K562 (cell line): ENCODE measurements around the gene NPTXR. TPM values are rescaled to one million over a fixed set of nuclear protein-coding genes. Genes with fewer than 3 reads are reported as not detected.

Experiments used
- ATAC-seq: fragments of 200-7000 bp; cut with Tn5 transposase; 3 replicates; pipeline ENCODE4 v1.9.1; 2020; ENCODE audit warnings: moderate library complexity
- BruUV-seq: library from RNA; stranded (reverse); fragments of 400-500 nt; replicated peaks from 2 replicates; lab custom pipeline; 2021; lab: Mats Ljungman, UMichigan
- CTCF ChIA-PET: fragments of 300-600 bp; formaldehyde crosslinking; extraction: SDS; loops from one replicate; lab custom pipeline; 2021; ENCODE audit warnings: low intra/inter-chr PET ratio; lab: Yijun Ruan, JAX
- POLR2A ChIA-PET: fragments of 300-600, 350-650 bp; sonication (Branson Sonifier 250); formaldehyde crosslinking; extraction: SDS; loops from one replicate; lab custom pipeline; 2021; ENCODE audit warnings: antibody characterized with exemption, inconsistent platforms; lab: Yijun Ruan, JAX
- DNase-seq, 4 experiments: peaks; one replicate each; pipeline versions ENCODE4 v3.0.0 to v3.0.0-alpha.2; 2011 to 2018; ENCODE audit warnings: low spot score in 3 of 4, mixed read lengths in 3 of 4; ENCODE audit errors: extremely low read depth in 1 of 4
- FAIRE-seq: peaks from 2 replicates; lab custom pipeline; 2011; peaks lifted over from hg19 to GRCh38; lab: Jason Lieb, UNC
- H2AFZ ChIP-seq: 2 replicates; pipeline ENCODE4 v1.6.0; 2011; ENCODE audit warnings: low read depth, low read length, control low read depth, inconsistent platforms
- H3K27ac ChIP-seq: fragments of 200-600 bp; 3 replicates; pipeline ENCODE4 v1.8.0; 2011; ENCODE audit warnings: low read depth, mild to moderate bottlenecking, control low read depth, inconsistent platforms, low read length, moderate library complexity, mixed read lengths; ENCODE audit errors: extremely low read depth
- H3K27me3 ChIP-seq, 2 experiments: fragments of 300-600 bp in 1 of 2; 2 replicates in 1 of 2; 3 replicates in 1 of 2; pipeline versions ENCODE4 v1.6.0 to v1.8.0; 2011; ENCODE audit warnings: inconsistent platforms in 2 of 2, low read length in 2 of 2, mild to moderate bottlenecking in 1 of 2, mixed read lengths in 1 of 2, moderate library complexity in 1 of 2; ENCODE audit not compliant: control insufficient read depth in 2 of 2, insufficient read depth in 2 of 2
- H3K36me3 ChIP-seq: fragments of 300-600 bp; 3 replicates; pipeline ENCODE4 v1.8.0; 2011; ENCODE audit warnings: mild to moderate bottlenecking, low read length, inconsistent platforms; ENCODE audit not compliant: control insufficient read depth, insufficient read depth
- H3K4me1 ChIP-seq, 2 experiments: fragments of 200-600 bp in 1 of 2; replicated peaks in 1 of 2; 2 replicates in 1 of 2; 3 replicates in 1 of 2; pipeline versions ENCODE4 v1.5.1 to v1.8.0; 2011; ENCODE audit warnings: inconsistent platforms in 2 of 2, low read length in 2 of 2, mild to moderate bottlenecking in 1 of 2, mixed read lengths in 1 of 2, moderate library complexity in 1 of 2; ENCODE audit not compliant: control insufficient read depth in 2 of 2, insufficient read depth in 2 of 2
- H3K4me2 ChIP-seq: 2 replicates; pipeline ENCODE4 v1.6.1; 2011; ENCODE audit warnings: low read length, control low read depth, inconsistent platforms, mixed read lengths; ENCODE audit not compliant: insufficient read depth
- H3K4me3 ChIP-seq: fragments of 200-600 bp; sonication (generic), shearing (Covaris generic); 2 replicates; pipeline ENCODE4 v1.5.1; 2016; ENCODE audit warnings: control low read depth, inconsistent platforms
- H3K79me2 ChIP-seq: fragments of 200-600 bp; 3 replicates; pipeline ENCODE4 v1.8.0; 2011; ENCODE audit warnings: low read length, inconsistent platforms; ENCODE audit not compliant: control insufficient read depth, insufficient read depth
- H3K9ac ChIP-seq, 2 experiments: 2 replicates each; pipeline versions ENCODE4 v1.6.0 to v1.6.1; 2011; ENCODE audit warnings: low read depth in 2 of 2, low read length in 2 of 2, control low read depth in 1 of 2, inconsistent platforms in 1 of 2, mild to moderate bottlenecking in 1 of 2, mixed read lengths in 1 of 2; ENCODE audit not compliant: insufficient read depth in 1 of 2
- H3K9me1 ChIP-seq: one replicate; pipeline ENCODE4 v1.6.0; 2011; ENCODE audit warnings: inconsistent platforms, mild to moderate bottlenecking, low read length, moderate library complexity; ENCODE audit not compliant: control insufficient read depth, insufficient read depth
- H3K9me3 ChIP-seq: replicated peaks from 2 replicates; pipeline ENCODE4 v1.5.1; 2011; ENCODE audit warnings: low read depth, low read length, inconsistent platforms; ENCODE audit not compliant: control insufficient read depth, insufficient read depth
- H4K20me1 ChIP-seq: replicated peaks from 2 replicates; pipeline ENCODE4 v1.6.1; 2011; ENCODE audit warnings: low read length, inconsistent platforms, mixed read lengths; ENCODE audit not compliant: control insufficient read depth, insufficient read depth
- AFF4 ChIP-seq: sonication (generic); formaldehyde crosslinking; IDR thresholded peaks from 2 replicates; pipeline ENCODE4 v1.8.0; 2023; ENCODE audit warnings: mild to moderate bottlenecking, missing genetic modification reagents
- NONO ChIP-seq, 2 experiments: fragments of 200-400 bp in 1 of 2; fragments of 450-650 bp in 1 of 2; formaldehyde crosslinking in 1 of 2; IDR thresholded peaks; 2 replicates each; pipeline ENCODE4 v1.6.1; 2017; ENCODE audit warnings: low read depth in 2 of 2, mild to moderate bottlenecking in 2 of 2, moderate library complexity in 2 of 2, low read length in 1 of 2
- NR3C1 ChIP-seq: sonication (generic); formaldehyde crosslinking; IDR thresholded peaks from 2 replicates; pipeline ENCODE4 v1.8.1; 2022; ENCODE audit warnings: missing genetic modification reagents
- NRF1 ChIP-seq, 2 experiments: fragments of 450-650 bp; IDR thresholded peaks in 1 of 2; conservative IDR thresholded peaks in 1 of 2; 2 replicates each; pipeline ENCODE4 v1.6.1; 2014; ENCODE audit warnings: mild to moderate bottlenecking in 2 of 2
- RBFOX2 ChIP-seq: fragments of 200-400 bp; formaldehyde crosslinking; IDR thresholded peaks from 2 replicates; pipeline ENCODE4 v1.6.1; 2017; ENCODE audit warnings: low read depth, mild to moderate bottlenecking, low read length, moderate library complexity
- RCOR1 ChIP-seq, 2 experiments: IDR thresholded peaks; 2 replicates each; pipeline ENCODE4 v1.6.1; 2012; ENCODE audit warnings: low read depth in 2 of 2, low read length in 2 of 2, borderline replicate concordance in 1 of 2, improper control_type of control experiment in 1 of 2
- SIX5 ChIP-seq, 2 experiments: IDR thresholded peaks; 2 replicates each; pipeline ENCODE4 v1.6.1; 2011; ENCODE audit warnings: low read length in 2 of 2, borderline replicate concordance in 1 of 2, low read depth in 1 of 2, mild to moderate bottlenecking in 1 of 2, moderate library complexity in 1 of 2; ENCODE audit not compliant: insufficient read depth in 1 of 2
- SMARCE1 ChIP-seq: fragments of 450-650 bp; IDR thresholded peaks from 2 replicates; pipeline ENCODE4 v1.7.1; 2016; ENCODE audit warnings: mild to moderate bottlenecking
- SP2 ChIP-seq: IDR thresholded peaks from 2 replicates; pipeline ENCODE4 v1.6.1; 2011; ENCODE audit warnings: mild to moderate bottlenecking, low read depth, low read length, moderate library complexity; ENCODE audit not compliant: poor library complexity, severe bottlenecking; ENCODE audit errors: extremely low read depth
- TAF9B ChIP-seq: fragments of 450-650 bp; IDR thresholded peaks from 2 replicates; pipeline ENCODE4 v1.6.1; 2018; ENCODE audit warnings: mild to moderate bottlenecking; ENCODE audit not compliant: partially characterized antibody
- ZNF79 ChIP-seq: fragments of 250-450 bp; sonication (Bioruptor Pico); IDR thresholded peaks from 2 replicates; pipeline ENCODE4 v1.4.0; 2020; ENCODE audit warnings: low read depth, mild to moderate bottlenecking, moderate library complexity
- WGBS: fragments of 100-300 bp; shearing (Covaris generic); methylation state at CpG from one replicate; pipeline ENCODE4 v1.1.6; 2016; ENCODE audit warnings: low coverage, mixed read lengths; ENCODE audit not compliant: insufficient coverage; ENCODE audit errors: missing lambda C conversion rate; 5-methylcytosine and 5-hydroxymethylcytosine counted together
- in situ Hi-C: fragments of 300-500 bp; cut with MboI; formaldehyde crosslinking; loops from 4 replicates; pipeline ENCODE4 v1.15.0; 2018; ENCODE audit warnings: inconsistent platforms, mixed read lengths
- intact Hi-C: fragments of 100-400 bp; cut with micrococcal nuclease; formaldehyde crosslinking; loops from 2 replicates; pipeline ENCODE4 v1.14.2; 2022
- polyA plus RNA-seq, 8 experiments: library from polyadenylated mRNA; depleted of rRNA in 4 of 8; stranded (reverse) in 5 of 8; unstranded in 3 of 8; fragments of >200 nt; fragmentation: Nextera tagmentation in 2 of 8; fragmentation: Illumina TruSeq in 1 of 8; extraction: Ambion mirVana in 2 of 8; extraction: Trizol in 1 of 8; gene quantifications; 2 replicates each; pipeline versions ENCODE4 v1.2.1 to v1.2.3, GENCODE V29; 2011 to 2014; ENCODE audit warnings: inconsistent platforms in 1 of 8, missing spikeins in 1 of 8
- total RNA-seq, 7 experiments: library from RNA; depleted of rRNA in 6 of 7; stranded (reverse); fragments of >200 nt in 6 of 7; fragmentation: Illumina TruSeq in 2 of 7; extraction: Trizol in 2 of 7; gene quantifications; 2 replicates each; pipeline versions ENCODE4 v1.2.1 to v1.2.3, GENCODE V29; 2011 to 2021; ENCODE audit warnings: low replicate concordance in 1 of 7
- TF ChIP-seq, protein P1 (sequence below), 3 experiments: fragments of 200-800 bp in 1 of 3; sonication (Bioruptor generic) in 1 of 3; sonication (generic) in 1 of 3; formaldehyde crosslinking in 1 of 3; IDR thresholded peaks; 2 replicates each; pipeline versions ENCODE4 v1.6.1 to v1.8.0; 2016 to 2022; ENCODE audit warnings: mild to moderate bottlenecking in 2 of 3, missing compliant biosample characterization in 2 of 3, missing genetic modification characterization in 2 of 3, missing genetic modification reagents in 1 of 3
- TF ChIP-seq, protein P2 (sequence below): IDR thresholded peaks from 2 replicates; pipeline ENCODE4 v1.6.1; 2016; ENCODE audit warnings: missing genetic modification characterization, missing compliant biosample characterization
- TF ChIP-seq, protein P3 (sequence below): fragments of 200-800 bp; sonication (Bioruptor generic); IDR thresholded peaks from 2 replicates; pipeline ENCODE4 v1.6.1; 2017; ENCODE audit warnings: missing genetic modification characterization, missing compliant biosample characterization

Gene NPTXR
- total and polyA plus RNA-seq, 9 of the 15 experiments (the other 6 are each of a cell fraction or from before 2014, with no cell fraction given): 0.01 to 3.1 (median 1.1) TPM

DNA sequence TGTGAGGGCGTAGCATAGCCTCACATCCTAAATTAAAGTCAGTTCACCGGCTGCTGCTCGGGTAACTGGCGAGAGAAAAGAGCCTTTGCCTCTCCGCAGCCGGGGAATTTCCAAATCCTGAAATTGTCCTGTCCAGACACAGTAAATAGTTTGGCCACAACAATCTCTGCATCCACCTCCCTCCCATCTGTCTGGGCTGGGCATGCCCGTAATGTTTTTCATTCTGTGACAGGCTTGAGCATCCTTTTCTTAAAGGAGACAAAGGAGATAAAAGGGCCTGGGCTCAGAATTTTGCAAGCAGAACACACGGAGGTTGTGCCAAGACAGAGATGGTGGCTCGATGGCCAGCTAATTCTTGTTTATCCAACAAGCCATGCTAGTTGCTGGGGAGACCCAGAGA is 47.4 kb upstream of the NPTXR start:
- in situ Hi-C loops: no loop called here
- Histone ChIP-seq H3K9me3 (no peaks in the 10 kb centered on the region), H3K27ac (no peak overlapping the region), H2AFZ (no peak overlapping the region), H4K20me1 (no peaks in the 10 kb centered on the region), H3K4me2 (no peak overlapping the region), H3K9me1 (no peaks in the 10 kb centered on the region), H3K4me1 (no peaks in the 10 kb centered on the region), H3K4me3 (no peak overlapping the region), H3K36me3 (no peaks in the 10 kb centered on the region), H3K79me2 (no peaks in the 10 kb centered on the region), H3K9ac (no peak overlapping the region), H3K27me3 (peaks cover 2 to 10% of the 10 kb centered on the region in 2 experiments; a peak in 3 of 5 replicates)
- intact Hi-C loops: no loop called here
- no TSS peak for BruUV-seq
- DNase-seq: no peak
- ATAC-seq: no peak
- CTCF ChIA-PET: no interaction called here
- FAIRE-seq: no peak
- POLR2A ChIA-PET: no interaction called here
- WGBS: 2% methylated on average over 8 of the region's 9 CpGs
- TF ChIP-seq SP2: no peak
- no peak for TF ChIP-seq NONO (IDR thresholded peaks at IDR 0.05; ENCODE audit: low read depth in 2 of 2, low read length in 1 of 2)
- TF ChIP-seq NRF1 (conservative IDR thresholded peaks at IDR 0.05 in 1 of 2, IDR thresholded peaks at IDR 0.05 in 1 of 2): no peak
- no peak for TF ChIP-seq RCOR1 (IDR thresholded peaks at IDR 0.05; ENCODE audit: borderline replicate concordance in 1 of 2, low read depth in 2 of 2, low read length in 2 of 2)
- TF ChIP-seq NR3C1 (CRISPR knock-in tag): no peak
- TF ChIP-seq, protein P1, sequence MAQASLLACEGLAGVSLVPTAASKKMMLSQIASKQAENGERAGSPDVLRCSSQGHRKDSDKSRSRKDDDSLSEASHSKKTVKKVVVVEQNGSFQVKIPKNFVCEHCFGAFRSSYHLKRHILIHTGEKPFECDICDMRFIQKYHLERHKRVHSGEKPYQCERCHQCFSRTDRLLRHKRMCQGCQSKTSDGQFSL (CRISPR knock-in tag; IDR thresholded peaks at IDR 0.05): no peak
- TF ChIP-seq, protein P1 (tag; IDR thresholded peaks at IDR 0.05): no peak
- no peak for TF ChIP-seq TAF9B
- TF ChIP-seq, protein P2, sequence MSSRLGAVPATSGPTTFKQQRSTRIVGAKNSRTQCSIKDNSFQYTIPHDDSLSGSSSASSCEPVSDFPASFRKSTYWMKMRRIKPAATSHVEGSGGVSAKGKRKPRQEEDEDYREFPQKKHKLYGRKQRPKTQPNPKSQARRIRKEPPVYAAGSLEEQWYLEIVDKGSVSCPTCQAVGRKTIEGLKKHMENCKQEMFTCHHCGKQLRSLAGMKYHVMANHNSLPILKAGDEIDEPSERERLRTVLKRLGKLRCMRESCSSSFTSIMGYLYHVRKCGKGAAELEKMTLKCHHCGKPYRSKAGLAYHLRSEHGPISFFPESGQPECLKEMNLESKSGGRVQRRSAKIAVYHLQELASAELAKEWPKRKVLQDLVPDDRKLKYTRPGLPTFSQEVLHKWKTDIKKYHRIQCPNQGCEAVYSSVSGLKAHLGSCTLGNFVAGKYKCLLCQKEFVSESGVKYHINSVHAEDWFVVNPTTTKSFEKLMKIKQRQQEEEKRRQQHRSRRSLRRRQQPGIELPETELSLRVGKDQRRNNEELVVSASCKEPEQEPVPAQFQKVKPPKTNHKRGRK (tag): no peak
- no peak for TF ChIP-seq SMARCE1
- TF ChIP-seq RBFOX2: no peak
- no peak for TF ChIP-seq ZNF79
- TF ChIP-seq, protein P3, sequence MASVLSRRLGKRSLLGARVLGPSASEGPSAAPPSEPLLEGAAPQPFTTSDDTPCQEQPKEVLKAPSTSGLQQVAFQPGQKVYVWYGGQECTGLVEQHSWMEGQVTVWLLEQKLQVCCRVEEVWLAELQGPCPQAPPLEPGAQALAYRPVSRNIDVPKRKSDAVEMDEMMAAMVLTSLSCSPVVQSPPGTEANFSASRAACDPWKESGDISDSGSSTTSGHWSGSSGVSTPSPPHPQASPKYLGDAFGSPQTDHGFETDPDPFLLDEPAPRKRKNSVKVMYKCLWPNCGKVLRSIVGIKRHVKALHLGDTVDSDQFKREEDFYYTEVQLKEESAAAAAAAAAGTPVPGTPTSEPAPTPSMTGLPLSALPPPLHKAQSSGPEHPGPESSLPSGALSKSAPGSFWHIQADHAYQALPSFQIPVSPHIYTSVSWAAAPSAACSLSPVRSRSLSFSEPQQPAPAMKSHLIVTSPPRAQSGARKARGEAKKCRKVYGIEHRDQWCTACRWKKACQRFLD (CRISPR knock-in tag): no peak
- no peak for TF ChIP-seq SIX5 (IDR thresholded peaks at IDR 0.05; ENCODE audit: borderline replicate concordance in 1 of 2, insufficient read depth in 1 of 2, low read depth in 1 of 2, low read length in 2 of 2)
- TF ChIP-seq AFF4 (CRISPR knock-in tag): no peak
